ENCODE data around the gene UGT1A10. TPM values are rescaled to one million over a fixed set of nuclear protein-coding genes. Genes with fewer than 3 reads are reported as not detected.

The UGT1A10 gene
- total RNA-seq, 1 donor from 2014 or later, result not detected

- no peak for DNase-seq (ENCODE audit: low read depth)
Observed at GRCh38 chr2:233819884-233820773, 183.9 kb downstream of the UGT1A10 start.

GRCh38 chr2:233820774-233821105 is 184.5 kb downstream of the UGT1A10 start:
- DNase-seq (ENCODE audit: low read depth), result no peak

DNA sequence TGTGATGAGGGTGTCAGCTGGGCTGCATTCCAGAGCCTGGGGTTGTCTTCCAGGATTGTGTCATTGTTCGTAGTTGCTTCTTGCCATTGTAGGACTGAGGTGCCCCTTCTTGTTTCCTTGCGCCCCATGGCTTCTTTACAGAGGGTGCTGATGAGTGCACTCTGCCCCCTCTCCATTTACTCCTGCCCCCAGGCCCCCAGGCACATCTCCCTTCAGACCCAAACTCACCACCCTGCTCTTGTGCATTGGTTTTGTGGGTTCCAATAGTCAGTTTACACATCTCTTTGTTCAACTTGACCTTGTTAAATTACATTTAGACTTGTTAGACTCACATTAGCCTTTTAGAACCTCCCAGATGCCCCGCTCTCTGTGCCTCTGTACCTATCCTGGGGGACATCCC is 184.9 kb downstream of the UGT1A10 start:
- DNase-seq (ENCODE audit: low read depth), result no peak

DNA sequence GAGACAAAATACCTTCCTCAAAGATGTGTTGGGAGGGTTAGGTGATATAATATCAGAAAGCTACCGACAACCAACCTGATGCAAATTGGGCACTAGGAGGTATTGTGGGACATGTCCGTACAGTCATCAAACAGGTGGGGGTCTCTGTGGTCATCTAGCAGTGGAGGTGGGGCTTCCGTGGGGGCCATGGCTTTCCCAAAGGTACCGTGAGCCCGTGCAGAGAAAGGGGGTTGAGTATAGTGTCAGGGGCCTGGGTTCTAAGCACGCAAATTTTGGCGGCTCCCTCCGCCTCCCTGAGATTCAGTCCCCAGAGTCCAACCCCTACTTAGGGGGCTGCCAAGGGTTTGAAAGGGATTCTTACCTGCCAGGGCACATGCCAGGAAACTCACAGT is 185.5 kb downstream of the UGT1A10 start:
- DNase-seq (ENCODE audit: low read depth), result no peak

DNA sequence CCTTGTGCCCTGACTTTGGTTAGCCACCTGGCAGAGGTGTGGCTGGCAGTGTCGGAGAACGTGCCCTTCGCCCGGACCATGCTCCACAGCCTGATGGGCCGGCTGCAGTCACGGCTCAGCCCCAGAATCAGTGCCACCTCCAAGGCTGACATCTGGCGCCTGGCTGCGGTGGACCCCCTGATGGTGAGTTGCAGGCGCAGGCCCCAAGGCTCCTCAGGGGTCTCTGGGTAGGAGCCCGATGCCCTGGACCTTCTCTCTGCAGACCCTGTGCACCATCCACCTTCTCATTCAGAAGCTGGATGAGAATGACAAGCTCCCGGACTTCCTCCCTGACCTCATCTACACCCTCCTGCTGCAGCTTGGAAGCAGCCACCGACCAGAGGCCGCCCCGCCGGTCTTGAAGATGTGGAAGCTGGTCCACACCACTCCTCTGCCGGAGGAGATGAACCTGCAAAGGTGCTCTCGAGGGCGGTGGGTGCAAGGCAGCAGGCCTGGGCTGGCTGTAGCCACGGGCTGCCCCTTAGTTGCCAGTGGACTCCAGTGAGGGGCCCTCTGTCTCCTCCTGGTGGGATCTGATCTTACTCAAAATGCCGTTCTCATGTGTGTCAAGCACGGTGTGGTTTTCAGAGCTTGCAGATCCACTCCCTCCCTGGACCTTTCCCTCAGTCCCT is 186.0 kb downstream of the UGT1A10 start:
- no peak for DNase-seq (ENCODE audit: low read depth)

Other genes starting within 250 kb of the UGT1A10 start
- gene USP40, start 69.7 kb upstream of the UGT1A10 start, total RNA-seq, result 23.4 and 32.9 TPM in 2 replicates
- not detected in 2 replicates for gene UGT1A8, start 18.8 kb upstream of the UGT1A10 start, total RNA-seq
- not detected in 2 replicates for gene UGT1A9, start 35.5 kb downstream of the UGT1A10 start, total RNA-seq
- not detected in 2 replicates for gene UGT1A7, start 45.5 kb downstream of the UGT1A10 start, total RNA-seq
- not detected in 2 replicates for gene UGT1A6, start 56.4 kb downstream of the UGT1A10 start, total RNA-seq
- not detected in 2 replicates for gene UGT1A5, start 76.5 kb downstream of the UGT1A10 start, total RNA-seq
- not detected in 2 replicates for gene UGT1A4, start 82.3 kb downstream of the UGT1A10 start, total RNA-seq
- gene UGT1A3, start 92.6 kb downstream of the UGT1A10 start, total RNA-seq, result not detected in 2 replicates
- gene UGT1A1, start 123.8 kb downstream of the UGT1A10 start, total RNA-seq, result not detected in 2 replicates
- not detected in 2 replicates for gene MROH2A, start 141.9 kb downstream of the UGT1A10 start, total RNA-seq
- 0.62 and 1.4 TPM in 2 replicates for gene HJURP, start 218.1 kb downstream of the UGT1A10 start, total RNA-seq

All from myocyte (in vitro differentiated cells).